Left ventricle myocardium inferior (tissue), 1 donor: ENCODE measurements around the gene ROPN1B. TPM values are rescaled to one million over a fixed set of nuclear protein-coding genes. Genes with fewer than 3 reads are reported as not detected.

Experiments
- DNase-seq: peaks from one replicate; pipeline ENCODE4 v3.0.0-alpha.2; 2020
- H3K27ac ChIP-seq: fragments of 200-600 bp; replicated peaks from 2 replicates; pipeline ENCODE4 v1.8.0; 2021
- H3K27me3 ChIP-seq: fragments of 200-600 bp; 2 replicates; pipeline ENCODE4 v1.8.0; 2021; ENCODE audit warnings: low read depth
- H3K36me3 ChIP-seq: fragments of 200-600 bp; 2 replicates; pipeline ENCODE4 v1.8.0; 2021
- H3K4me1 ChIP-seq: fragments of 200-600 bp; 2 replicates; pipeline ENCODE4 v1.8.0; 2021
- H3K4me3 ChIP-seq: fragments of 200-600 bp; 2 replicates; pipeline ENCODE4 v1.8.0; 2021; ENCODE audit warnings: mild to moderate bottlenecking, moderate library complexity
- H3K9me3 ChIP-seq: fragments of 200-600 bp; replicated peaks from 2 replicates; pipeline ENCODE4 v1.8.0; 2021
- intact Hi-C: fragments of 100-400 bp; cut with micrococcal nuclease; formaldehyde crosslinking; loops from one replicate; pipeline ENCODE4 v1.11.0; 2022
- total RNA-seq: library from RNA; stranded (reverse); fragmentation: NEBNext Ultra II Directional; extraction: Animal tissue kit (Norgen Biotek cat#: 25700); gene quantifications from one replicate; pipeline ENCODE4 v1.2.1, GENCODE V29; 2021
- TF ChIP-seq, protein P1 (sequence below): fragments of 200-600 bp; IDR thresholded peaks from 2 replicates; pipeline ENCODE4 v1.8.0; 2021; ENCODE audit warnings: antibody characterized with exemption, mild to moderate bottlenecking, borderline replicate concordance
- donor health status: DM: no; HTN: yes; CAD: no; lungs with severe emphysema.

ROPN1B gene
- total RNA-seq, 1 donor from 2014 or later, result 4.0 TPM

DNA sequence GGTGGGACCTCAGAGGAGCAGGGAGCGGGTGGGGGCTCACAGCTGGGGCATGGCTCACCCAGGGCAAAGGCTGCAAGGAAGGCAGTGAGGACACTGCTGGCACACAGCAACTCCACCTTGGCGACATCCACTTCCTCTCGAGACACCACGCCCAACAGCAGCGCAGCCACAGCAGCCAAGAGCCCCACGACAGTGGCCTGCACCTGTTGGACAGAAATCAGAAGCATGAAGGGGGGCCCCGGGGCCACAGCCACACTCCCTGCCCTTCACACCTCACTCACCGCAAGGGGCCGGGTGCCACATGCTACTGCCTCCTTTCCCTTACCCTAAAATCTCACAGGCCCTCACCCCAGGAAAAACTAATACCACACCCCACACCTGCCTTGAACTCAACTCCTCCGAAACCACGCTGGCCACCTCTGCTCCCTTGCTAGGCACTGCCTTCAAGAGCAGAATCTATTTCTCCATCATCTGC lies 57.3 kb downstream of the ROPN1B start:
- Histone ChIP-seq H3K4me3 (no peak overlapping the region), H3K27ac (no peak overlapping the region), H3K27me3 (no peaks in the 10 kb centered on the region), H3K9me3 (peaks cover 15% of the 10 kb centered on the region), H3K36me3 (peaks cover 54% of the 10 kb centered on the region), H3K4me1 (no peaks in the 10 kb centered on the region)
- intact Hi-C loops, result no loop called here
- no peak for DNase-seq
- TF ChIP-seq, protein P1, sequence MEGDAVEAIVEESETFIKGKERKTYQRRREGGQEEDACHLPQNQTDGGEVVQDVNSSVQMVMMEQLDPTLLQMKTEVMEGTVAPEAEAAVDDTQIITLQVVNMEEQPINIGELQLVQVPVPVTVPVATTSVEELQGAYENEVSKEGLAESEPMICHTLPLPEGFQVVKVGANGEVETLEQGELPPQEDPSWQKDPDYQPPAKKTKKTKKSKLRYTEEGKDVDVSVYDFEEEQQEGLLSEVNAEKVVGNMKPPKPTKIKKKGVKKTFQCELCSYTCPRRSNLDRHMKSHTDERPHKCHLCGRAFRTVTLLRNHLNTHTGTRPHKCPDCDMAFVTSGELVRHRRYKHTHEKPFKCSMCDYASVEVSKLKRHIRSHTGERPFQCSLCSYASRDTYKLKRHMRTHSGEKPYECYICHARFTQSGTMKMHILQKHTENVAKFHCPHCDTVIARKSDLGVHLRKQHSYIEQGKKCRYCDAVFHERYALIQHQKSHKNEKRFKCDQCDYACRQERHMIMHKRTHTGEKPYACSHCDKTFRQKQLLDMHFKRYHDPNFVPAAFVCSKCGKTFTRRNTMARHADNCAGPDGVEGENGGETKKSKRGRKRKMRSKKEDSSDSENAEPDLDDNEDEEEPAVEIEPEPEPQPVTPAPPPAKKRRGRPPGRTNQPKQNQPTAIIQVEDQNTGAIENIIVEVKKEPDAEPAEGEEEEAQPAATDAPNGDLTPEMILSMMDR, result no peak

DNA sequence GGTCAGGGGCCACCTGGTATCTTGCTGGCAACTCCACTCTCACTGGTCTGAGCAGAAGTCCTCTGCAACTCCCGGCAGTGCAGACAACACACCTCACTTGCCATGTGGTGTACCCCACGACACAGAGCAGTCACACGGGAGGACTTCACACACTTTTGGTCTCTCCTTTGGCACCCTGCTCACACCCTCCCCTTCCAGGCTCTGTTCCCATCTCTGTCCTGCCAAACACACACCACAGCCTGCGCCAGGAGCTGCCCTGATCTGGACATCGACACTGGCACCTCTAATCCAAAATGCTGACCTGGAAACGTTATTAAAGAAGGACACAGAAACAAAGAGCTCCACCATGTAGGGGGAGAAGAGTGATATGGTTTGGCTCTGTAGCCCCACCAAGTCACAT lies 57.8 kb downstream of the ROPN1B start:
- no peak for DNase-seq
- peaks cover 58% of the 10 kb centered on the region for H3K36me3 ChIP-seq
- intact Hi-C loops, result no loop called here

DNA sequence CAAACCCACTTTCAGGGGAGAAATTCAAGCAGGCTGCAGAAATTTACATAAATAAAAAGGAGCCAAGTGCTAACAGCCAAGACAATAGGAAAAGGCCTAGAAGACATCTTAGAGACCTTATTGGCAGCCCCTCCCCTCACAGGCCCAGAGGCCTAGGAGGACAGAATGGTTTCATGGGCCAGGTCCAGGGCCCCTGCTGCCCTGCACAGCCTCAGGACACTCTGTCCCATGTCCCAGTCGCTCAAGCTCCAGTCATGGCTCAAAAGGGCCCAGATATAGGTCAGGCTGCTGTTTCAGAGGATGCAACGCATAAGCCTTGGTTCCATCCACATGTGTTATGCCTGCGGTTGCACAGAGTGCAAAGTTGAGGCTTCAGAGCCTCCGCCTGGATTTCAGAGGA lies 59.1 kb downstream of the ROPN1B start:
- intact Hi-C loops, result no loop called here
- Histone ChIP-seq H3K4me1 (no peaks in the 10 kb centered on the region), H3K27me3 (no peaks in the 10 kb centered on the region), H3K36me3 (peaks cover 62% of the 10 kb centered on the region), H3K4me3 (no peak overlapping the region), H3K9me3 (peaks cover 15% of the 10 kb centered on the region), H3K27ac (no peak overlapping the region)
- no peak for DNase-seq
- TF ChIP-seq, protein P1, result no peak

More for the DNA sequence above, 57.8 kb downstream of the ROPN1B start:
- Histone ChIP-seq H3K4me1 (no peaks in the 10 kb centered on the region), H3K4me3 (no peak overlapping the region), H3K27me3 (no peaks in the 10 kb centered on the region), H3K9me3 (peaks cover 15% of the 10 kb centered on the region), H3K27ac (no peak overlapping the region)
- TF ChIP-seq, protein P1, result no peak

DNA sequence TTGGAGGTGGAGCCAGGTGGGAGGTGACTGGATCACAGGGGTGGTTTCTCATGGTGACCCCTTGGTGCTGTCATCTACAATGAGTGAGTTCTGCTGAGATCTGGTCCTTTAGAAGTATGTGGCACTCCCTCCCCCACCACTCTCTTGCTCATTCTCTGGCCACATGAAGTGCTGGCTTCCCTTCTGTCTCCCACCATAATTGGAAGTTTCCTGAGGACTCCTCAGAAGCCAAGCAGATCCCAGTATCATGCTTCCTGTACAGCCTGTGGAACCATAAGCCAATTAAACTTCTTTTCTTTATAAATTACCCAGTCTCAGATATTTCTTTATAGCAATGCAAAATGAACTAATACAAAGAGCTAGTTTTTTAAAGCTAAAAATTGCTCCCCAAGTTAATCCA lies 60.3 kb downstream of the ROPN1B start:
- intact Hi-C loops, result no loop called here
- Histone ChIP-seq H3K36me3 (peaks cover 56% of the 10 kb centered on the region), H3K9me3 (peaks cover 15% of the 10 kb centered on the region), H3K27ac (no peak overlapping the region), H3K4me3 (no peak overlapping the region), H3K27me3 (no peaks in the 10 kb centered on the region), H3K4me1 (no peaks in the 10 kb centered on the region)
- TF ChIP-seq, protein P1, result no peak
- DNase-seq, result no peak

DNA sequence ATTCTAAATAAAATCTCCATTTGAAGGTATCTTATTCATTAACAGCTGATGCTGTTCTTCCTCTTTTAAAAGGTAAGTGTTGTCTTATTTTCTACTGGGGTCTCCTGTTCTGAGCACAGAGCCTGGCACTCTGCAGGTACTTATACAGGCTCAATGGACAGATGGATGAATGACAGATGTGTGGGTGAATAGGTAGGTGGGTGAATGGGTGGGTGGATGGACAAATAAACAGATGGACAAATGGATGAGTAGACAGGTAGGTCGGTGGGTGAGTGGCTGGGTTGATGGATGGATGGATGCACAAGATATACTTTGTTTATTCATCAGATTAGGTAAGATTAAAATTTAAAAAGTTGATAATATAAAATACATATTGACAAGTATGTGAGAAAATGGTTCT lies 61.5 kb downstream of the ROPN1B start:
- Histone ChIP-seq H3K4me1 (no peaks in the 10 kb centered on the region), H3K9me3 (peaks cover 15% of the 10 kb centered on the region), H3K4me3 (no peak overlapping the region), H3K27me3 (no peaks in the 10 kb centered on the region), H3K36me3 (peaks cover 61% of the 10 kb centered on the region), H3K27ac (no peak overlapping the region)
- TF ChIP-seq, protein P1, result no peak
- intact Hi-C loops, result no loop called here
- DNase-seq, result no peak

DNA sequence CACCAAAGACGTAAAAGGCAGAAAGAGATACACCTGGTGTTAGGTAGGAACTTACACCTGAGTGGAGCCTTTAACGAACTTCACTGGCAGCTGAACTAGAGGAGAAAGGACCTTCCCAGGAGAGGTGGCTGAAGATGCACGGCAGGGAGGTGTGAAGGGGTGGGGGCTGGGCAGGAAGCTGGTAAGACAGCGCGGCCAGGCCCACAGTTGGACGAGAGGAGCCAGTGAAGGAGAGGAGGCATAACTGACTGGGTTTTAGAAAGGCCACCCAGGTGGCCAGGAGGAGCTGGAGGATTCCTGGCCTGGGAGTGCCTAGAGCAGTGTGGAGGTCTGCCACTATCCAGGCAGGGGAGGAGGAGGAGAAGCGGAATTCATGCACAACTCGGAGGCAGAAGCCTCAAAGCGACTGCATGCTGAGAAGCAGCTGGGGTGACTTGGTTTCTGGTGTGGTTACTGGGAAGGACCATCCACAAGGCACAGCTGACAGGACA lies 63.0 kb downstream of the ROPN1B start:
- Histone ChIP-seq H3K36me3 (peaks cover 55% of the 10 kb centered on the region), H3K4me1 (no peaks in the 10 kb centered on the region), H3K9me3 (peaks cover 15% of the 10 kb centered on the region), H3K4me3 (no peak overlapping the region), H3K27me3 (no peaks in the 10 kb centered on the region), H3K27ac (no peak overlapping the region)
- intact Hi-C loops, result no loop called here
- TF ChIP-seq, protein P1, result no peak
- no peak for DNase-seq
